ENCODE results near the gene GRIFIN. TPM values are rescaled to one million over a fixed set of nuclear protein-coding genes. Genes with fewer than 3 reads are reported as not detected.

The GRIFIN gene
- total and polyA plus RNA-seq, 7 experiments from 2014 or later: not detected

DNA sequence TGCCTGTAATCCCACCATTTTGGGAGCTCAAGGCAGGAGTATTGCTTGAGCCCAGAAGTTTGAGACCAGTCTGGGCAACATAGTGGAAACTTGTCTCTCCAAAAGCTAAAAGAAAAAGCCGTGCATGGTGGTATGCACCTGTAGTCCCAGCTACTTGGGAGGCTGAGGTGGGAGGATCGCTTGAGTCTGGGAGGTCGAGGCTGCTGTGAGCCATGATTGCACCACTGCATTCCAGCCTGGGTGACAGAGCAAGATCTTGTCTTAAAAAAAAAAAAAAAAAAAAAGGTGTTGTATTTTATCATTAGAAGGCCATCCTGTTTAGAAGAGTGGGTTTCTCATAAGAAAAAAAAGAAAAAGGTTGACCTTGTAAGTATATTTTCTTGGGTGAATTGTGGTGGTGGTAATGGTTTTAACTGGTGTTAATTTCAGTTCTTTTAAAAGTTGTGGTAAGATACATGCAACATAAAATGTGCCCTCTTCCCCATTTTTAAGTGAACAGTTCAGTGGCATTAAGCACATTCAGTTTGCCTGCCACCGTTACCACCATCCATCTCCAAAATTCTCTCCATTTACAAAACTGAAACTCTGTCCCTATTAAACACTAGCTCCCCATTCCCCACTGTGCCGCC, 34.7 kb downstream of the GRIFIN start:
- no peak for ATAC-seq
- Histone ChIP-seq H3K4me1 (ENCODE audit: control insufficient read depth in 2 of 2, insufficient read depth in 2 of 2, low read length in 2 of 2) (no peaks in the 10 kb centered on the region), H3K4me3 (ENCODE audit: low read length) (no peak overlapping the region), H3K9me3 (ENCODE audit: control insufficient read depth in 2 of 3, low read length in 3 of 3) (no peaks in the 10 kb centered on the region), H3K36me3 (ENCODE audit: control insufficient read depth in 2 of 3, insufficient read depth in 3 of 3, low read length in 3 of 3) (peaks cover 0 to 18% (median 0%) of the 10 kb centered on the region in 3 experiments), H3K27ac (ENCODE audit: low read depth, low read length) (no peak overlapping the region), H3K27me3 (ENCODE audit: control insufficient read depth in 2 of 2, insufficient read depth in 2 of 2, low read length in 2 of 2) (no peaks in the 10 kb centered on the region)
- no peaks in the 10 kb centered on the region for H3K27me3 Mint-ChIP-seq
- H3K4me3 Mint-ChIP-seq: no peak overlapping the region
- intact Hi-C loops (cut with micrococcal nuclease): no loop called here
- ChIA-PET CTCF (no interaction called here), POLR2A (no interaction called here)
- H3K27ac Mint-ChIP-seq: peak overlapping the region in 2 of 9 donors; percentile 21 to 45
- peaks cover 0 to 14% (median 0%) of the 10 kb centered on the region in 7 donors for H3K4me1 Mint-ChIP-seq
- H3K36me3 Mint-ChIP-seq: peaks cover 0 to 20% (median 3%) of the 10 kb centered on the region in 5 donors
- DNase-seq: no peak
- H3K9me3 Mint-ChIP-seq: no peaks in the 10 kb centered on the region

DNA sequence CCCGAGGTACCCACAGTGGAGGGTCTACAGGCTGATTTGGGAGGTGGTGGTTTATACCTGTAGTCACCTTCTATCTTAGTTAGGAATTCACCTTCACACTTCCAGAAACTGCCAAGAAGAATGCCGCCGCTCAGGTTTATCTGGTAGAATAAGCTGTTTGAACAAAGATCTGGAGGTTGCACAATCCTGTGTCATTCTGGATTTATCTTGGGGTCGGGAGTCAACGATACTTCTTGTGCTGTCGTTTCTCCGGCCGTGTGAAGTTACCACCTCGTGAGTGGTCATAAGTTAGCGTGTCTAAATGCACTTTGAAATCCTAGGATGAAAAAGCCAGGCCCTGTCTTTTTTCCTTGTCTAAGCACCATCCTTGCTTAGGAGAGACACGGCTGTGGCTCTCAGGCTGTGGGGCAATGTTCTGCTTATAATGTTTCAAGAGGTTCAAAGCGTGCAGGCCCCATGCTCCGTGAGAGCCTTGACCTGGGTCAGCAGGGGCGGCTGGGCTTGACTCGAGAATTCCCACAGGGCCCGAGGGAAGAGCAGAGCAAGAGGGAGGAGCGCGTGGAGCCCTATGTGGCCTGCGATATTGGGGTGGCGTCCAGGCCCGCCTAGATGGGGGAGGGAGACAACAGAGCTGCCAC, 35.5 kb downstream of the GRIFIN start:
- Histone ChIP-seq H3K36me3 (ENCODE audit: control insufficient read depth in 2 of 3, insufficient read depth in 3 of 3, low read length in 3 of 3) (peaks cover 0 to 23% (median under 1%) of the 10 kb centered on the region in 3 experiments), H3K9me3 (ENCODE audit: control insufficient read depth in 2 of 3, low read length in 3 of 3) (no peaks in the 10 kb centered on the region), H3K4me1 (ENCODE audit: control insufficient read depth in 2 of 2, insufficient read depth in 2 of 2, low read length in 2 of 2) (no peaks in the 10 kb centered on the region), H3K27me3 (ENCODE audit: control insufficient read depth in 2 of 2, insufficient read depth in 2 of 2, low read length in 2 of 2) (no peaks in the 10 kb centered on the region), H3K4me3 (ENCODE audit: low read length) (no peak overlapping the region), H3K27ac (ENCODE audit: low read depth, low read length) (no peak overlapping the region)
- ChIA-PET POLR2A (no interaction called here), CTCF (interaction anchor here (0.7 kb wide), 1 partner anchor 9 kb away, joined by 4 read pairs; no protein-coding TSS in a partner anchor)
- ATAC-seq (no peak), DNase-seq (no peak)
- Mint-ChIP-seq H3K36me3 (peaks cover 0 to 27% (median 6%) of the 10 kb centered on the region in 5 donors), H3K27me3 (no peaks in the 10 kb centered on the region), H3K9me3 (no peaks in the 10 kb centered on the region), H3K4me3 (no peak overlapping the region), H3K27ac (peak overlapping the region in 3 of 9 donors; percentile 14 to 59 (median 37)), H3K4me1 (peaks cover 0 to 15% (median 0%) of the 10 kb centered on the region in 7 donors)
- intact Hi-C loops (cut with micrococcal nuclease): no loop called here

DNA sequence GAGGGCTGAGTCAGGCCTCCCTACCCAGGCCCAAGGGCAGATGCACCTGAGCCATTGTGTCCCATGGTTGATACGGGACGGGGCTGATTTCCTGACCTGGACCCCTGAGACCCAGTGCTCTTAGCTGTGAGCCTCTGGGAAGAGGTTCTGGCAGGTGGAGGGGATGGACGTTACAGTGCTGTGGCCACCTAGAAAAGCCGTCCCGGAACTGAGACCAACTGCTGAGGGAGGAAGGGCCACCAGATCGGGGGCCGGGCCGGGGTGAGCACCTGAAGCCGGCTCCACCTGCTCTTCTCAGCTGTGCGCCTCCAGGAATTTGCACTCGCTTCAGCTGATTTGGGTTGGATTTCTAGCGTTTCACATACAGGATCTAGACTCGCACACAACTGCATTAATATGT, 37.4 kb downstream of the GRIFIN start:
- peaks cover 0 to 30% (median 3%) of the 10 kb centered on the region in 3 experiments for H3K36me3 ChIP-seq (ENCODE audit: control insufficient read depth in 2 of 3, insufficient read depth in 3 of 3, low read length in 3 of 3)
- CTCF ChIA-PET: no interaction called here
- no peaks in the 10 kb centered on the region for H3K27me3 ChIP-seq (ENCODE audit: control insufficient read depth in 2 of 2, insufficient read depth in 2 of 2, low read length in 2 of 2)
- Mint-ChIP-seq H3K36me3 (peaks cover 0 to 41% (median 6%) of the 10 kb centered on the region in 5 donors), H3K27ac (no peak overlapping the region), H3K27me3 (no peaks in the 10 kb centered on the region), H3K9me3 (no peaks in the 10 kb centered on the region), H3K4me3 (no peak overlapping the region), H3K4me1 (peaks cover 0 to 15% (median 0%) of the 10 kb centered on the region in 7 donors)
- no peak overlapping the region for H3K27ac ChIP-seq (ENCODE audit: low read depth, low read length)
- H3K9me3 ChIP-seq (ENCODE audit: control insufficient read depth in 2 of 3, low read length in 3 of 3): no peaks in the 10 kb centered on the region
- ATAC-seq (no peak), DNase-seq (no peak)
- intact Hi-C loops (cut with micrococcal nuclease): no loop called here
- no peaks in the 10 kb centered on the region for H3K4me1 ChIP-seq (ENCODE audit: control insufficient read depth in 2 of 2, insufficient read depth in 2 of 2, low read length in 2 of 2)
- POLR2A ChIA-PET: no interaction called here
- H3K4me3 ChIP-seq (ENCODE audit: low read length): no peak overlapping the region

DNA sequence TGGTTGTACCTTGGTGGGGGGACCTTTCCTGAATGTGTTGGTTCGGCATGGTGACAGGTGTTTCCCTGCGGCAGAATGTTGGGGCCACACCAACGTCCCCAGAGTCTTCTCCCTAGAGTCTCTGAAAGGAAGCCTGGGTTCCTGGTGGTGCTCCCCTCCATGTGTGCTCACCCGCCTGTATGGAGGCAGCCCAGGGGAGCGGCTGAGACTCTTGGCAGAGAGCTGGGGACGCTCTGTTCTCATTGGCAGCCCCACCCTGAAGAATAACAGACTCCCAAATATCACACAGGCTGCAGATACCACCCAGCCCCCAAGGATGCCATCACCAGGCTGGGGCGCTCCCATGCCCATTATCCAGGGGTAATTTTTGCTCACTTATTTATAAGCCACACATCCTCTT, 38.0 kb downstream of the GRIFIN start:
- no peaks in the 10 kb centered on the region for H3K9me3 Mint-ChIP-seq
- Histone ChIP-seq H3K27me3 (ENCODE audit: control insufficient read depth in 2 of 2, insufficient read depth in 2 of 2, low read length in 2 of 2) (no peaks in the 10 kb centered on the region), H3K36me3 (ENCODE audit: control insufficient read depth in 2 of 3, insufficient read depth in 3 of 3, low read length in 3 of 3) (peaks cover 0 to 35% (median 3%) of the 10 kb centered on the region in 3 experiments), H3K9me3 (ENCODE audit: control insufficient read depth in 2 of 3, low read length in 3 of 3) (no peaks in the 10 kb centered on the region), H3K27ac (ENCODE audit: low read depth, low read length) (no peak overlapping the region), H3K4me1 (ENCODE audit: control insufficient read depth in 2 of 2, insufficient read depth in 2 of 2, low read length in 2 of 2) (no peaks in the 10 kb centered on the region), H3K4me3 (ENCODE audit: low read length) (no peak overlapping the region)
- peaks cover 0 to 47% (median 7%) of the 10 kb centered on the region in 5 donors for H3K36me3 Mint-ChIP-seq
- POLR2A ChIA-PET: no interaction called here
- H3K27me3 Mint-ChIP-seq: no peaks in the 10 kb centered on the region
- H3K27ac Mint-ChIP-seq: no peak overlapping the region
- intact Hi-C loops (cut with micrococcal nuclease): no loop called here
- H3K4me3 Mint-ChIP-seq: no peak overlapping the region
- no peak for DNase-seq
- ATAC-seq: no peak
- peaks cover 0 to 15% (median 0%) of the 10 kb centered on the region in 7 donors for H3K4me1 Mint-ChIP-seq
- CTCF ChIA-PET: no interaction called here

DNA sequence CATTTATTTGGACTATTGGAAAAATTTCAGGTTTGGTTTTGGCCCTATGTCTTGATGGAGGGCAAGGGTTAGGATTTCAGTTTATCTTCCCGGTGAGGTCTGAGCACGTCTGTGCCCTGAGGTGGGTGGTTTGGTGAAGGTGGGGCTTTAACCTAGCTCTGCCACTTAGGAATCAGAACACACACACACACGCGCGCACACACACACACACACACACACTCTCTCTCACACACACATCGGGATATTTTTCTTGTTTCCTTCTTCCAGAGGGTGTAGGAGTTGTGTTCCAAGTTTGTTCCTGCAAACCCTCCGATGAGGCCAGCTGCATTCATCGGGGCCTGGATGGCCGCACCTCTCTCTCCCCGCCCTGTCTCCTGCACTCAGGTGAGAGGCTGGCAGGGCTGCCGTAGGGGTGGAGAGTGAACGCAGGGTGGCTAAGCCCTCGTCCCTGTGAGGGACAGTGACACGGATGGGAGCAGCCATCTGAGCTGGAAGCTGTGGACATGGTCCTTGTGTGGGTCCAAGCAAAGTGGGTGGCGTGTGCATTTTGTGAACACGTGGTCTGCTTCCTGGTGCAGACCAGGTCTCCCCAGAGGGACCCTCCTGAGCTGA, 38.6 kb downstream of the GRIFIN start:
- POLR2A ChIA-PET: no interaction called here
- Histone ChIP-seq H3K27me3 (ENCODE audit: control insufficient read depth in 2 of 2, insufficient read depth in 2 of 2, low read length in 2 of 2) (no peaks in the 10 kb centered on the region), H3K27ac (ENCODE audit: low read depth, low read length) (no peak overlapping the region), H3K4me1 (ENCODE audit: control insufficient read depth in 2 of 2, insufficient read depth in 2 of 2, low read length in 2 of 2) (no peaks in the 10 kb centered on the region), H3K9me3 (ENCODE audit: control insufficient read depth in 2 of 3, low read length in 3 of 3) (no peaks in the 10 kb centered on the region), H3K4me3 (ENCODE audit: low read length) (no peak overlapping the region), H3K36me3 (ENCODE audit: control insufficient read depth in 2 of 3, insufficient read depth in 3 of 3, low read length in 3 of 3) (peaks cover 0 to 41% (median 3%) of the 10 kb centered on the region in 3 experiments)
- no peaks in the 10 kb centered on the region for H3K27me3 Mint-ChIP-seq
- H3K4me3 Mint-ChIP-seq: no peak overlapping the region
- H3K9me3 Mint-ChIP-seq: no peaks in the 10 kb centered on the region
- no peak for DNase-seq
- H3K4me1 Mint-ChIP-seq: peaks cover 0 to 15% (median 0%) of the 10 kb centered on the region in 7 donors
- intact Hi-C loops (cut with micrococcal nuclease): no loop called here
- peaks cover 0 to 47% (median 7%) of the 10 kb centered on the region in 5 donors for H3K36me3 Mint-ChIP-seq
- no peak overlapping the region for H3K27ac Mint-ChIP-seq
- CTCF ChIA-PET: no interaction called here
- no peak for ATAC-seq

DNA sequence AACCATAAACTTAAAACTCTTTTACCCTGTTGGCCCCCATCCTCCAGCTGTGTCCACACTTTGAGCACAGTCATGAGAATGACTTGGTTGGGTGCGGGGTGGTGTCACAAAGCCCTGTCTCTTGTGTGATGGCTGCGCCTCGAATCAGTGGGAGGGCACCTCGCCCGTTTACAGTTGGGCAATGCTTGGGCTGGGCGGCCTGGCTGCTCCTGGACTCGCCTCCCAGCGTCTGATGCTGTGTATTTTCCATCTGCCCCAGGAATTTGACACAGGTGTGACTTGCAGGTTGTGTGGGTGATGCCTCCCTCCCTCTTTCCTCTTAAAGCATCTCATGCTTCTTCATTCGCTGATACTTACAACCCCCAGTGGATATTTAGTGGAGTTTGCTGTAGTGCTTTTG, 39.1 kb downstream of the GRIFIN start:
- ChIA-PET CTCF (no interaction called here), POLR2A (no interaction called here)
- intact Hi-C loops (cut with micrococcal nuclease): no loop called here
- ATAC-seq (no peak), DNase-seq (no peak)
- Histone ChIP-seq H3K27ac (ENCODE audit: low read depth, low read length) (no peak overlapping the region), H3K4me1 (ENCODE audit: control insufficient read depth in 2 of 2, insufficient read depth in 2 of 2, low read length in 2 of 2) (no peaks in the 10 kb centered on the region), H3K27me3 (ENCODE audit: control insufficient read depth in 2 of 2, insufficient read depth in 2 of 2, low read length in 2 of 2) (no peaks in the 10 kb centered on the region), H3K9me3 (ENCODE audit: control insufficient read depth in 2 of 3, low read length in 3 of 3) (no peaks in the 10 kb centered on the region), H3K36me3 (ENCODE audit: control insufficient read depth in 2 of 3, insufficient read depth in 3 of 3, low read length in 3 of 3) (peaks cover 0 to 46% (median 3%) of the 10 kb centered on the region in 3 experiments), H3K4me3 (ENCODE audit: low read length) (no peak overlapping the region)
- Mint-ChIP-seq H3K27ac (no peak overlapping the region), H3K27me3 (no peaks in the 10 kb centered on the region), H3K9me3 (no peaks in the 10 kb centered on the region), H3K36me3 (peaks cover 0 to 46% (median 9%) of the 10 kb centered on the region in 5 donors), H3K4me3 (no peak overlapping the region), H3K4me1 (peaks cover 0 to 15% (median 0%) of the 10 kb centered on the region in 7 donors)
